ENCODE data around the gene CD180. TPM values are rescaled to one million over a fixed set of nuclear protein-coding genes. Genes with fewer than 3 reads are reported as not detected.

The CD180 gene
- total RNA-seq, 2 experiments from 2014 or later: 14.4 to 15.7 TPM

GRCh38 chr5:67163231-67163756 lies 33.3 kb downstream of the CD180 start:
- intact Hi-C loops (cut with micrococcal nuclease; ENCODE audit: unreplicated experiment): no loop called here
- no peaks in the 10 kb centered on the region for H3K9me2 ChIP-seq (ENCODE audit: insufficient read depth, low read length)
- H2AFZ ChIP-seq (ENCODE audit: low read length): no peak overlapping the region
- peaks cover 17% of the 10 kb centered on the region for H3K4me1 ChIP-seq (ENCODE audit: insufficient read depth, low read length, poor library complexity, severe bottlenecking)
- no peak overlapping the region for H3K4me3 ChIP-seq (ENCODE audit: low read depth, low read length, poor library complexity, severe bottlenecking)
- ChIA-PET POLR2A (interaction anchor here (0.6 to 0.7 kb wide), 2 partner anchors 41 to 1073 kb away, joined by 3 read pairs; no protein-coding TSS in a partner anchor), CTCF (ENCODE audit: unreplicated experiment) (interaction anchor here (0.9 to 1.1 kb wide), 2 partner anchors 44 to 46 kb away, joined by 3 read pairs; no protein-coding TSS in a partner anchor)
- BruUV-seq (replicated peaks): no TSS peak
- no peak for DNase-seq (ENCODE audit: low spot score)
- no peak overlapping the region for H3K4me2 ChIP-seq (ENCODE audit: low read length)
- H3K27ac ChIP-seq (ENCODE audit: low read depth, low read length, poor library complexity, severe bottlenecking): no peak overlapping the region
- H4K20me1 ChIP-seq (ENCODE audit: insufficient read depth, low read length): no peaks in the 10 kb centered on the region
- H3K9me3 ChIP-seq (ENCODE audit: low read length): no peaks in the 10 kb centered on the region
- H3K36me3 ChIP-seq (ENCODE audit: insufficient read depth, low read length): no peaks in the 10 kb centered on the region
- no peaks in the 10 kb centered on the region for H3K79me2 ChIP-seq (ENCODE audit: insufficient read depth, low read depth, low read length)
- TF ChIP-seq EZH2phosphoT487 (IDR thresholded peaks at IDR 0.05; ENCODE audit: borderline replicate concordance, low read depth, low read length): no peak
- TF ChIP-seq, protein P1, sequence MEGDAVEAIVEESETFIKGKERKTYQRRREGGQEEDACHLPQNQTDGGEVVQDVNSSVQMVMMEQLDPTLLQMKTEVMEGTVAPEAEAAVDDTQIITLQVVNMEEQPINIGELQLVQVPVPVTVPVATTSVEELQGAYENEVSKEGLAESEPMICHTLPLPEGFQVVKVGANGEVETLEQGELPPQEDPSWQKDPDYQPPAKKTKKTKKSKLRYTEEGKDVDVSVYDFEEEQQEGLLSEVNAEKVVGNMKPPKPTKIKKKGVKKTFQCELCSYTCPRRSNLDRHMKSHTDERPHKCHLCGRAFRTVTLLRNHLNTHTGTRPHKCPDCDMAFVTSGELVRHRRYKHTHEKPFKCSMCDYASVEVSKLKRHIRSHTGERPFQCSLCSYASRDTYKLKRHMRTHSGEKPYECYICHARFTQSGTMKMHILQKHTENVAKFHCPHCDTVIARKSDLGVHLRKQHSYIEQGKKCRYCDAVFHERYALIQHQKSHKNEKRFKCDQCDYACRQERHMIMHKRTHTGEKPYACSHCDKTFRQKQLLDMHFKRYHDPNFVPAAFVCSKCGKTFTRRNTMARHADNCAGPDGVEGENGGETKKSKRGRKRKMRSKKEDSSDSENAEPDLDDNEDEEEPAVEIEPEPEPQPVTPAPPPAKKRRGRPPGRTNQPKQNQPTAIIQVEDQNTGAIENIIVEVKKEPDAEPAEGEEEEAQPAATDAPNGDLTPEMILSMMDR (conservative IDR thresholded peaks at IDR 0.05; ENCODE audit: low read length): no peak

DNA sequence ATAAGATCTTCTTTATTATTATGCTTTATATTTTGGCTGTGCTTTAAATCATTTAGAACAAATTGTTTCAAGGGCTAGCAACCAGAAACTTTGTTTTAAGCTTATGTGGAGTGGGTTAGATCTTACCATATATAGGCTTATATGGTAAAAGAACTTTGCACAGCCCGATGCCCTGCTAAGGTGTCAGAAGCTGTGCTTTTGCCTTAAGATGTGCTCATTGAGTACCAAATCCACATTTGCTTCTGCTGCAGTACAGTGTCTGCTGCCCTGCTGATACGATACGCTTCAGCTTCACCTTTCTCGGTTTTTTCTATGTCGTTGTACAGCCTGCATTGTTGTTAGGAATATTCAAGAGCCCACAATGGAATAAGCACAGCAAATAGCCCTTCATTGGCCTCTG lies 34.8 kb downstream of the CD180 start:
- intact Hi-C loops (cut with micrococcal nuclease; ENCODE audit: unreplicated experiment): no loop called here
- BruUV-seq (replicated peaks): no TSS peak
- Histone ChIP-seq H3K36me3 (ENCODE audit: insufficient read depth, low read length) (no peaks in the 10 kb centered on the region), H3K79me2 (ENCODE audit: insufficient read depth, low read depth, low read length) (no peaks in the 10 kb centered on the region), H3K4me2 (ENCODE audit: low read length) (no peak overlapping the region), H2AFZ (ENCODE audit: low read length) (no peak overlapping the region), H3K27ac (ENCODE audit: low read depth, low read length, poor library complexity, severe bottlenecking) (no peak overlapping the region), H3K9me2 (ENCODE audit: insufficient read depth, low read length) (no peaks in the 10 kb centered on the region), H3K9me3 (ENCODE audit: low read length) (no peaks in the 10 kb centered on the region), H3K4me3 (ENCODE audit: low read depth, low read length, poor library complexity, severe bottlenecking) (no peak overlapping the region), H4K20me1 (ENCODE audit: insufficient read depth, low read length) (no peaks in the 10 kb centered on the region), H3K4me1 (ENCODE audit: insufficient read depth, low read length, poor library complexity, severe bottlenecking) (peaks cover 14% of the 10 kb centered on the region)
- ChIA-PET CTCF (ENCODE audit: unreplicated experiment) (no interaction called here), POLR2A (interaction anchor here (1.6 kb wide), 1 partner anchor 44 kb away, joined by 3 read pairs; no protein-coding TSS in a partner anchor)
- no peak for DNase-seq (ENCODE audit: low spot score)
- no peak for TF ChIP-seq EZH2phosphoT487 (IDR thresholded peaks at IDR 0.05; ENCODE audit: borderline replicate concordance, low read depth, low read length)
- TF ChIP-seq, protein P1 (conservative IDR thresholded peaks at IDR 0.05; ENCODE audit: low read length): no peak

DNA sequence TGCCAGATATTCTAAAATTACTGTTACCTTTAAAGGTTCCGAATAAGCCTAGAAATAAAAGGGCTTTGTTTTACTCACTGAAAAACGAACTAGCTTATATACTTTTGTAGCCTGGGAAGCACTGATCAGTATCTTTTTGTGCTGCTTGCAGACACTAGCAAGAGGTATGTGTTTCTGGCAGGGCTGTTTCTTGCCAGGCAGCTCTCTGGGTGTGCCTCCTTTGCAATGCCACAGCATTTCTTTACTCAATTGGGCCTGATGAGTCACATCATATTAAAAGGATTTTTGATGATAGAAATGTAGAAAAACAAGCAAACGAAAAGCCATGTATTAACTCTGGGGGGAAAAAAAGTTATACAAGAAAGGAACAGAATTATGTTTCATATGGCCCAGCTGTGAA lies 35.6 kb downstream of the CD180 start:
- Histone ChIP-seq H2AFZ (ENCODE audit: low read length) (no peak overlapping the region), H3K9me2 (ENCODE audit: insufficient read depth, low read length) (no peaks in the 10 kb centered on the region), H3K27ac (ENCODE audit: low read depth, low read length, poor library complexity, severe bottlenecking) (no peak overlapping the region), H3K36me3 (ENCODE audit: insufficient read depth, low read length) (no peaks in the 10 kb centered on the region), H3K79me2 (ENCODE audit: insufficient read depth, low read depth, low read length) (no peaks in the 10 kb centered on the region), H3K4me1 (ENCODE audit: insufficient read depth, low read length, poor library complexity, severe bottlenecking) (peaks cover 6% of the 10 kb centered on the region), H3K9me3 (ENCODE audit: low read length) (no peaks in the 10 kb centered on the region), H3K4me3 (ENCODE audit: low read depth, low read length, poor library complexity, severe bottlenecking) (no peak overlapping the region), H4K20me1 (ENCODE audit: insufficient read depth, low read length) (no peaks in the 10 kb centered on the region), H3K4me2 (ENCODE audit: low read length) (no peak overlapping the region)
- no peak for DNase-seq (ENCODE audit: low spot score)
- no TSS peak for BruUV-seq (replicated peaks)
- TF ChIP-seq EZH2phosphoT487 (IDR thresholded peaks at IDR 0.05; ENCODE audit: borderline replicate concordance, low read depth, low read length): no peak
- TF ChIP-seq, protein P1 (conservative IDR thresholded peaks at IDR 0.05; ENCODE audit: low read length): no peak
- CTCF ChIA-PET (ENCODE audit: unreplicated experiment): no interaction called here
- POLR2A ChIA-PET: interaction anchor here (0.6 to 1.6 kb wide), 3 partner anchors 44 to 1089 kb away, joined by 3 read pairs; no protein-coding TSS in a partner anchor
- intact Hi-C loops (cut with micrococcal nuclease; ENCODE audit: unreplicated experiment): no loop called here

Data from OCI-LY7 (cell line).